NCI-H524 treated with DMSO at 0.1 percent for 48 hours (cell line): ENCODE results near the gene SREBF2.

Source experiments
- DNase-seq: peaks from one replicate; lab custom pipeline; 2025; lab: John Stamatoyannopoulos, UW

Gene SREBF2

GRCh38 chr22:41908411-41909309 lies 75.8 kb downstream of the SREBF2 start:
- DNase-seq, result no peak

DNA sequence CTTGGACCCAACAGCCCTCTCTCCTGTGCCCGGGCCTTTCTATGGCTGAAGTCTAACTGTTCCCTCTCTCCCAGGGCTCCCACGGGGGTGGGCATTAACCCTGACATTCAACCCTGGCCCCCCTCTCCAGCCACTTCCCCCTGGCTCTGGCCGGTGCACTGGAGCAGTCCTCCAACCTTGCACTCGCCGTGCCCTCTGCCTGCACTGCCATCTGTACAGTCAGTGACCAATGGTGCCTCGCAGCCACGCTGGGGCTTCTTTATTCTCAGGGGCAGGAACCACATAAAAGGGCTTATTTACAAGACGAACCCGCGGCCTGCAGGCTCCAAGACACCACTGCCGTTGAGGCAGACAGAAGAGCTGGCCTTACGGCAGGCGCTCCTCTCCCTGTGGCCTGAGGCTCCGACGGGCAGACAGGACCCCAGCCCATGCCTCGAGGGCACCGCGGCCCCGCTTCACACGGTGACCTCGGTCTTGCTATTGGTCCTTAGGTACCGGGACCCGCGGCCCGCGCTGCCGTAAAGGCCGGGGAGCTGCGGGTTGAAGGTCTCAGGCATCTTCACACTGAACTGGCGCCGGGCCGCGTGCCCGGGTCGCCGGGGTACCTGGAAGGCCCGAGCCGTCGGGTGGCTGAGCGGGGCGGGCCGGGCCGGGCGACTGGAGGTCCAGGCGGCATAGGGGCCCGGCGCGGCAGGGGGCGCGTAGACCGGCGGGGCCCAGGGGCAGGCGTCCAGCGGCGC lies 76.6 kb downstream of the SREBF2 start:
- DNase-seq, result no peak

DNA sequence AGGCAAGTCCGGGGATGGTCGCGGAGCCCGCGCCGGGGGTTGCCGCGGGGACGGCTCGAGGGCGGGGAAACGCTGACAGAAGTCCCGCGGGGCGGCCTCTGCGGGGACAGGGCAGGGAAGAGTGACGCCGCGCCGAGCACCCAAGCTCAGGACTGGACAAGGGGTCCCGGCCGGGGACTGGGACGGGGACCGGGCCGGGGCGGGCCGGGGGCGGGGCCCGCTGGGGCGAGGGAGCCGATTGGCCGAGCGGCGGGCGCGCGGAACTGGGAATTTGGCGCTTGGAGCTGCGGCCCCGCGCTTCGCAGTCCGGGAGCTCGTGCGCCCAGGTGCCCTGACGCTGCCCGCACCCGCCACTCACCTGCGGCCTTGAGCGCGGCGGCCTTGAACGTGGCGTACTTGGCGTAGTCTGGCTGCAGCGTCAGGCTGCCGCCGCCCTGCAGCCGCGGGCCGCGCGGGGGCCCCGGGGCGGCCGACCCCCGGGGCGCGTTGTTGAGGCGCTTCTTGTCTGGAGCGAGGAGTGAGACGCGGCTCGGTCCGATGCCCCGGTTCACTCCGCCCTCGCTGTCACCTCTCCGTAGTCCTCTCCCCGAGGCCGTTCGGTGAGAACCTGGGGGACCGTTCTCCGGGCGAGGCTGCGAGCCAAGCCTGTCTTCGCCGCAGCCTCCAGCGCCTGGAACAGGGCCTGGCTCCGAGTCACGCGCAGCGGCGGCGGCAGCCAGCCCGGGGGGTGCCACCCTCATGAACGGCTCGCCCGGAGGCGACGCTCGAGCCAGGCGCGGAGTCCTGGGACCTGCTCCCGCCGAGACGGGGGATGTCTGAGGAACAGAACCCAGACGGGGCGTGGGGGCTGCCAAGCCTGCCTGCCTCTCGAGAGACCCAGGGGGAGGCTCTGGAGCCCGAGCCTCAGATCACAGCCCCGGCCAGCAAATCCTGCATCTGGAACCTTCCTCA lies 77.4 kb downstream of the SREBF2 start:
- DNase-seq, result no peak

- DNase-seq, result no peak
Observed at GRCh38 chr22:41911001-41911611, 78.2 kb downstream of the SREBF2 start.

DNA sequence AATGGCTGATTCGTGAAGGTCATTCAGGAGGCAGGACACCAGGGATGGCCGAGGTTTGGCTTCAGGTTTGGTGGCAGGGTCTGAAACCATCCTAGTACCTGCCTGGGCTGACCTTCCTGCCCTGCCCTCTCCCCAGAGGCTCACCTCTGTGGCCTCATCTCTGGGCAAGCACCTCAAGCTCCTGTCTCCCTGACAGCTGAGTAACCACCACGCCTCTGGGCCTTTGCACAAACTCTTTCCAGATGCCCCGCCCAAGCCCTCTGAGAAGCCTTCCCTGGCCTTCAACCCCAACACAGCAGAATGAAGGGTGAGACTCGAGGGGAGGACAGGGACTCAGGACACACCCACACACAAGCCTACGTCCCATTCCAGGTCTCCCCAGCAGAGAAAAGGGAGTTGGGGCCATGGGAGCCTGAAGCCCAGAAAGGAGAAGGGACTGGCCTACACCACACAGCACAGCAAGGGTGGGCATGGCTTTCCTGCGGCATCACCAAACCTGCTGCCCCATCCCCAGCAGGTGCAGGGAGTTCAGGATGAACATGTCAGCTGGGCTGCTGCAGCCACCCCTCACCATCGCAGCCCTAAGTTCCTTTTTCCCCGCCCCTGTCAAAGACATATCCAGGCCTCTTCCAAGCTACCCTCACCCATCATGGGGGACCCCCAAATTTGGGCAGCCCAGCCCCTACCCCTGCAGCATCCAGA lies 79.6 kb downstream of the SREBF2 start:
- no peak for DNase-seq

DNA sequence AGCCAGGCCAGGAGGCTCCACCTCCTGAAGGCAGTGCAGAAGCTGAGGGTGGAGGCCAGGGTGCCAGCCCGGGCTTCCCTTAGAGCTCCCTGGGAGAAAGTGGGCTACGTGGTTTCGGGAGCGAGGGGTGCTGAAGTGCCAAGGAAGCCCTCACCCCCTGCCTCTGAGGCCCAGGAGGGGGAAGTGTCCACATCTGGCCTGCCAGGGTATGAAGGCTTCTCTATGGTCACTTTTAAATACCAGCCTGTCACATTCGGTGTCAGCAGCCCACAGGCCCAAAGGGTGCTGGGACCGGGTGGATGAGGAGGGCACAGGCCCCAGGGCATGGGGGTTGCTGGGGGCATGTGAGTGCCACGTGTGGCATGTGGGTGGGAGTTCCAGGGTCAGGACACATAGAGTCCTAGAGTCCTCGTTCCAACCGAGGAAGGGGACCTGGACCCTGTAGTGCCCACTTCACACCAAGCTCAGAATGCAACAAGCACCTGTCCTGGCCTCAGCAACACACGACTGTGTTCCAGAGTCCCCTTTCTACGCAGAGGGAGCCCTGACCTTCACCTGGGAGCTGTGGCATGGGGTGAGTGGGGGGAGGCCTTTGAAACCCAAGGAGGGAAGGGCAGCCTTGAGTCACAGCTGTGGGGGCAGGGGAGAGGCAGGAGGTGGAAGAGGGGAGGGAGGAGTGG lies 80.3 kb downstream of the SREBF2 start:
- DNase-seq, result no peak

DNA sequence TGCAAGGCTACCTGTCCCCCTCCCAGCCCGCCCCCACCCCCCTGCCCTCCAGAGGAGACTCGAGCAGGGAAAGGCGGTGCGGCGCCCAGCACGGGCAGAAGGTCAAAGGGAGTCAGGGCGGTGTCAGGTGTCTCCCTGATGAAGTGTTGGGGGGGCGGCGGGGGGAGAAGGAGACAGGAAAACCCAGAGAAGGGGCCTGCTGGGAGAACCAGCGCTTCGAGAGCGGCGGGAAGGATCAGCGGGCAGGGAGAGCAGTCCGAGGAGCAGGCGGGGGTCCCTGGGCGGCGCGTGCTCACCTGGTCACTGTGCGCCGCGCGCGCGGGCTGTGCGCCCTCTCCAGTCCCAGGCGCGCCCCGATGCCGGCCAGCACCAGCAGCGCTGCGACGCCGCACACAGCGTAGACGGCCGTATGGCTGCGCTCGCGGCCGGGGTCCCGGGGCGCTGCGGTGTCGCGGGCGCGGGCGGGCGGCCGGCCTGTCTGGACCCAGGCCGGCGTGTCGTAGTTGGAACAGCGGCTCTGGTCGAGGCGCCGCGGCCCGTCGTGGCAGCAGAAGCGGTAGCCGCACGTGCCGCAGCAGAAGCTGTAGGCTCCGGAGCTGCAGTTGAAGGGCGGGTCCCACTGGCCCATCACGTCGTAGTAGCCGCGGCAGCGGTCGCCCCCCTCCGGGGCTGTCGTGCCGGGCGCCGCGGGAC lies 81.1 kb downstream of the SREBF2 start:
- no peak for DNase-seq

GRCh38 chr22:41914611-41915034 lies 81.7 kb downstream of the SREBF2 start:
- no peak for DNase-seq

DNA sequence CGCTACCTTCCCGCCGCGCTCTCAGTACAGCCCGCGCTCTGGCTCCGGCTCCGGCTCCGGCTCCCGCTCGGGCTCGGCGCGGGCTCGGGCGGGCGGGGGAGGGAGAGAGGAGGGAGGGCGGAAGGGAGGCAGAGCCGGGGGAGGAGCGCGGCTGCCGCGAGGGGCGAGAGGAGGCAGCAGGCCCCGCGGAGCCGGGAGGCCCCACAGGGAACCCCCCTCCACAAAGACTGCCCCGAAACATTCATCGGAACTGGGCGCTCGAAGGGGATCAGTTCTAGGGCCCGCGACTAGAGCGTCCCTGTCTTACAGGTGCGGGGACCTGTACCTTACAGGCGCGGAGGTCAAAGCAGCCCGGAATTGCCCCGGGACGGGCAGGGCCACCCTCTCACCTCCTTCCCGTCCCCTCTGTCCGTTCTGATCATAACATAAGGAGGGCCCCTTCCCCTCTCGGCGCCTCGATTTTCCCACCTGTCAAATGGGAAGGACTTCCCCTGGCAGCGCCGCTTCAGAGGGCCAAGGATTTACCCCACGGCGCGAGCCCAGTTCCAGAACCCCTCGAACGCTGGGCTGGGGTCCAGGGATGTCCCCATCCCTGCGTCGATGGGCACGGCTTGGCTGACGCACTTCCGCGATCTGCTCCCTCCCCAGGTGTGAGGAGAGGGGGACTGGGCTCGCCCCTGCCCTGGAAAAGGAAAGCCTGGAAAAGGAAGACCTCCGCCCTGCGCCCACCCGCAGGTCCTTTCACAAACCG lies 82.3 kb downstream of the SREBF2 start, which contains the start of gene SHISA8:
Gene SHISA8, minus strand, starts transcription at position 40 of the 751 bp plus-strand sequence. CDS start 407 bp downstream, outside the sequence.
- DNase-seq, result no peak

DNA sequence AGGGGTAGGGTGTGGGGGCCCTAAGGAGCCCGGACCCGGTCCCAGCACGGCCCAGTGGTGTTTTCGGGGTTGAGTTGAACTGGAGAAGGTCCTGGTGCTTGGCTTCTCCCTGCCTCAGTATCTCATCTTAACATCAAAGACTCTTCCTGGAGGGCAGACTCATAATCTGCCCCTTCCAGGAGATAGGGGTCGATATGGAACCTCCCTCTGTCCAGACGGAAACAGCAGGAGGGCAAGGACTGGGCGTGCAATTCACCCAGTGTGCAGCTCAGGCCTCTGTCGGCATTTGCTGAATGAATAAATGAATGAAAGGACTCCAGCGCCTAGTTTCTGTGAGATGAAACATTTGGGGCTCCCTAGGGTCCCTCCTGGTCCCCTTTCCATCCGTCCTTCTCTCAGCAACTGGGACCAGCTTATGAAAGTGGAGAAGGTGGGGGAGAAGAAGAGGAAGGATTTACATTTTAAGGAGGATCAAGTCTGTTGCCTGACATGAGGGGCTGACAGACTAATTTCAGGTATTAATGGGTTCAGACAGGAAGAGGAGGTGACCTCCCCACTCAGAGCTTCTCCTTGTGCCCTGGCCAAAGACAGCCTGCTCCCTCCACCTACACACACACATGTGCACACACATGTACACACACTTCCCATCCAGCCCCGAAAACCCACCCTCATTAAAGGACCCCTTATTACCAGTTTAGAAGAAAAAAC lies 83.0 kb downstream of the SREBF2 start:
- no peak for DNase-seq

GRCh38 chr22:41916745-41917358 lies 83.9 kb downstream of the SREBF2 start:
- DNase-seq, result no peak

GRCh38 chr22:41917375-41917902 lies 84.5 kb downstream of the SREBF2 start:
- DNase-seq, result no peak

DNA sequence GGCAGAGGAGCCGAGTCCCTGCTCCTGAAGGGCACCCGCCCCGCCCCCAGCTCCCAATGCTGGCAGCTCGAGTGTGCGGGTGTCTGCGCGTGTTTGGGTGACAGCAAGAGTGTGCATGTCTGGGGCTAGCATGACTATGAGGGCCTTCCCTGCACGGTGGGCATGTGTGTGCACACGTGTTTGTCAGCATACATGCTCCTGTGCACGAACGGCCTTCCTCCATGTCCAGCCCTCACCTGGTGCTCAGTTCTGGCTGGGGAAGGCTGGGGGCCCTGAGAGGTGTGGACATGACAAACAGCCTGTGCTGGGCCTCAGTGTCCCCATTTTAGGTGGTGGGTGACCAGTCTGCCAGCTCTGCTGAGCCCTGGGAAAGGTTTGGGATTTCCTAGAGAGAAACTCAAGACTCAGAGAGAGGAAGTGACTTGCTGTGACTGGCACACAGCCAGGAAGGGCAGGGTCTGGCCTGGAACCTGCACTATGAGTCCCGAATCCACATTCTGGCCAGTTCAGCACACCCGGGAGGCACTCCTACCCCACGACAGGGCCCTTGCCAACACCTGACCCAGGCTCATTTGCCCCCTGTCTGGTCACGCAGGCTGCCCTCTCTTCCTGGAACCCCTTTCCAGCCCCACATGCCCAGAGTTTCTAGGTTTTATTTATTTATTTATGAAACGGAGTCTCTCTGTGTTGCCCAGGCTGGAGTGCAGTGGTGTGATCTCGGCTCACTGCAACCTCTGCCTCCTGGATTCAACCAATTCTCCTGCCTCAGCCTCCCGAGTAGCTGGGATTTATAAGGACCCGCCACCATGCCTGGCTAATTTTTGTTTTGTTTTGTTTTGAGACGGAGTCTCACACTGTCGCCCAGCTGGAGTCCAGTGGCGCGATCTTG lies 85.2 kb downstream of the SREBF2 start:
- DNase-seq, result no peak

DNA sequence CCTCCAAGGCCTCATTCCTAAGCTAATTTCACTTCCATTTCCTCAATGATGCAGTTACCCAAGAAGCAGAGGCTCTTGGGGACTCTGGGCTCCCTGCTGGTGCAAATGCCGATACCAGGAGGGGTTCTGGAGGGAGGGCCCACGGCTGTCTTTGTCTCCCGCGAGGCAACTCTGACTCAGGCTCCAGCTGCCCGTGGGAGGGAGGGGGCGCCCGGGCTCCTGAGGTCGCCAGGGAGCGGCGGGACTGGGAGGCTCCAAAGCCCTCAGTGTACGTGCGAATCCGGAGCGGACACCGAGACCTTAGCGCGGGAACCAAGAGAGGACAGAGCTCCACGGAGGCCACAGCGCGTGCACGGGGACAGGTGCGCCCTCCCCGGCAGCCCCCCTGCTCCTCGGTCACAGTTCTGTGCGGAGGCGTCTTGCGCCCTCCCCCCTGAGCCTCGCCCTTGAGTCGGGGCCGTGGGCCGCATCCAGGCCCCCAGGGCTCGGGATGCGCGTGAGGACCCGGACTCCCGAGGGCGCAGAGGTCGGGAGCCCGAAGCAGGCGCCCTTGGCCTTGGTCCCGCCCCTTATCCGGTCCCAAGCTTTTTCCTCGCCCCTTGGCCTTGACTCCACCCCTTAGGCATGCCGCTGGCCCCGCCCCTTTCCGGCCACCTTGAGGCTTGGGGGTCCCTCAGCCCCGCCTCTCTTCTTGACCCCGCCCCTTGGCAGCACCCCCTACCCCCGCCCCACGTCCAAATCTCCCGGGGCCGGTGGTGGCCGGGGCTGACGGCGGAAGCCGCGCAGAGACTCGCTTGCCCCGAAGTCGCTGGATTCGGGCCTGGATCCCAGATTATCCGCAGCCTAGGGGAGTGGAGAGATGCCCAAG lies 86.7 kb downstream of the SREBF2 start:
- DNase-seq, result no peak

DNA sequence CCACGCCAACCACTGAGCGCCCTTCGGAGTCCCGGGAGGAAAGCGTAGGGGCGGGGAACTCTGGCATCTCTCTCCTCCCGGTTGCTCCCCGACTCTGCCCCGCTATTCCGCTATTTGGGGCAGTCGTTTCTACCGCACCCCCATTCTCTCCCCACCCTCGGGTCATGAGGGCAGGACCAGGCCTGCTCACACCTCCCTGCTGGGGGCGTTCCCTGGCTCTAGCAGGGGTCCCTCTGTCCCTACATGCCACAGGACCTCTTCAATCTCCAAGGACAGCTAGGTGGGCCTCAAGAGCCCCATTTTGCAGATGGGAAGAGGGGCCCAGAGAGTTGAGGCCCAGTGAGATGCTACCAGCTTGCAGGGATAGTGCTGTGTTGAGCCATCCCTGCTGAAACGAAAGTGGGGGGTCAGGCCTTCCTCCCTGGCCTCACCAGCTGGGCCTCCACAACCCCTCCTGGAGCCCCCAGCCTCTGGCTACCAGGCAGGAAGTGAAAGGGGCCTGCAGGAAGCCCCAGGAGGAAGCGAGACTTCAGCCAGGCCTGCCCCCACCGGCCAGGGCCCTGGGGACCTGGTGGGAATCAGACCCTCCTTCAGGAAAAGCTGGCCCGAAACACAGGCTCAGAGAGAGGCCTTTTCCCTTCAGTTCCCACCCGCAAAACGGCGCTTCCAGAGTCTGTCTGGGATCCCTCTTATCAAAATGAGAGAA lies 87.5 kb downstream of the SREBF2 start:
- no peak for DNase-seq
